T-helper 17 cell (primary cell): Measurements from ENCODE around the gene CASP10. TPM values are rescaled to one million over a fixed set of nuclear protein-coding genes. Genes with fewer than 3 reads are reported as not detected.
A peak's percentile ranks its signal among the peaks of the same experiment; 100 is the strongest.
"Not testable (repeated sequence)": the region's sequence is repeated elsewhere in the genome, so short reads cannot be mapped to it uniquely, and the experiment has no call there.

Experiments
- ATAC-seq: fragments of 150-1000 bp; cut with Tn5 transposase; 2 replicates; pipeline ENCODE4 v1.10.0; 2021; ENCODE audit warnings: mild to moderate bottlenecking, moderate library complexity
- DNase-seq, 3 donors: peaks; one replicate each; pipeline versions ENCODE4 v3.0.0 to v3.0.0-alpha.2; 2020 to 2021
- H3K9me3 ChIP-seq: one replicate; pipeline ENCODE4 v1.7.0; 2013; ENCODE audit warnings: low read length, mild to moderate bottlenecking; ENCODE audit not compliant: control insufficient read depth, poor library complexity, severe bottlenecking
- H3K27ac Mint-ChIP-seq: one replicate; pipeline ENCODE4 v1.8.0; 2022; ENCODE audit warnings: mild to moderate bottlenecking, moderate library complexity, mixed read lengths
- H3K27me3 Mint-ChIP-seq: one replicate; pipeline ENCODE4 v1.8.0; 2022; ENCODE audit warnings: mixed read lengths
- H3K36me3 Mint-ChIP-seq: one replicate; pipeline ENCODE4 v1.8.0; 2022; ENCODE audit warnings: low read depth, mixed read lengths
- H3K4me1 Mint-ChIP-seq: one replicate; pipeline ENCODE4 v1.8.0; 2022; ENCODE audit warnings: mild to moderate bottlenecking, mixed read lengths
- H3K4me3 Mint-ChIP-seq: one replicate; pipeline ENCODE4 v1.8.0; 2022; ENCODE audit warnings: mild to moderate bottlenecking, moderate library complexity, mixed read lengths
- total RNA-seq, 4 donors: library from RNA in 2 of 4; stranded (reverse) in 2 of 4; gene quantifications; one replicate each; pipeline ENCODE4 v1.2.3 and lab custom pipeline; 2022 to 2026

Gene CASP10, protein sequence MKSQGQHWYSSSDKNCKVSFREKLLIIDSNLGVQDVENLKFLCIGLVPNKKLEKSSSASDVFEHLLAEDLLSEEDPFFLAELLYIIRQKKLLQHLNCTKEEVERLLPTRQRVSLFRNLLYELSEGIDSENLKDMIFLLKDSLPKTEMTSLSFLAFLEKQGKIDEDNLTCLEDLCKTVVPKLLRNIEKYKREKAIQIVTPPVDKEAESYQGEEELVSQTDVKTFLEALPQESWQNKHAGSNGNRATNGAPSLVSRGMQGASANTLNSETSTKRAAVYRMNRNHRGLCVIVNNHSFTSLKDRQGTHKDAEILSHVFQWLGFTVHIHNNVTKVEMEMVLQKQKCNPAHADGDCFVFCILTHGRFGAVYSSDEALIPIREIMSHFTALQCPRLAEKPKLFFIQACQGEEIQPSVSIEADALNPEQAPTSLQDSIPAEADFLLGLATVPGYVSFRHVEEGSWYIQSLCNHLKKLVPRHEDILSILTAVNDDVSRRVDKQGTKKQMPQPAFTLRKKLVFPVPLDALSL
- total RNA-seq (10 to 100 TPM; 16.4 to 21.2 TPM), total RNA-seq (lab: John Stamatoyannopoulos, UW) (35.1 to 35.2 reads per million in 2 donors)

- ATAC-seq: peak; percentile 91
- Mint-ChIP-seq H3K27me3 (no peaks in the 10 kb centered on the region), H3K27ac (peak within 1 kb of the TSS; percentile 95), H3K4me1 (peaks cover 37% of the 10 kb centered on the region), H3K36me3 (no peaks in the 10 kb centered on the region), H3K4me3 (peak within 1 kb of the TSS; percentile 95)
- DNase-seq: no peak
- H3K9me3 ChIP-seq: no peaks in the 10 kb centered on the region
Measured at GRCh38 chr2:201182650-201183364, at the start of gene CASP10. Gene CASP10, plus strand, starts transcription at chr2:201183141. Its CDS starts 2,637 bp downstream, at chr2:201185778.

DNA sequence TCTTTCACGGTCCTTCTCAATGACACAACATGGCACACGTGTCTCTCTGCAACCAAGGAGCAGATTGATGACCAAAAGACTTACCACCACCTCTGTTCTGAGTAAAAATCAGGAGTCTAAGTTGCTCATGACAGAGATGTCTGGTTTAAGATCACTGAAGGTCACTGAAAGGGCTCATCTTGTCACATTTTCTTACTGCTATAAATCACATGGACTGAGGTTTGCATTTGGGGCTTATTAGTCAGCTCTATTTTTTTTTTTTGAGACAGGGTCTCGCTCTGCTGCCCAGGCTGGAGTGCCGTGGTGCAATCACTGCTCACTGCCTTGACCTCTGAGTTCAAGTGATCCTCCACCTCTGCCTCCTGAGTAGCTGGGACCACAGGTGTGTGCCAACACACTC lies 47.6 kb upstream of the CASP10 start:
- H3K36me3 Mint-ChIP-seq: peaks cover 11% of the 10 kb centered on the region
- no peaks in the 10 kb centered on the region for H3K9me3 ChIP-seq
- H3K27me3 Mint-ChIP-seq: no peaks in the 10 kb centered on the region
- peak overlapping the region; percentile 77 for H3K27ac Mint-ChIP-seq
- DNase-seq: no peak
- peak overlapping the region; percentile 42 for H3K4me3 Mint-ChIP-seq
- peaks cover 50% of the 10 kb centered on the region for H3K4me1 Mint-ChIP-seq
- ATAC-seq: no peak

- Mint-ChIP-seq H3K4me3 (no peak overlapping the region), H3K4me1 (peaks cover 40% of the 10 kb centered on the region), H3K27ac (peak overlapping the region; percentile 77), H3K27me3 (no peaks in the 10 kb centered on the region), H3K36me3 (peaks cover 13% of the 10 kb centered on the region)
- ATAC-seq (no peak), DNase-seq (no peak)
- H3K9me3 ChIP-seq: no peaks in the 10 kb centered on the region
Measured at GRCh38 chr2:201136889-201137321, 46.0 kb upstream of the CASP10 start.

GRCh38 chr2:201137505-201138400 lies 45.2 kb upstream of the CASP10 start:
- ATAC-seq: no peak
- Mint-ChIP-seq H3K27me3 (no peaks in the 10 kb centered on the region), H3K27ac (no peak overlapping the region), H3K4me3 (no peak overlapping the region), H3K36me3 (peaks cover 10% of the 10 kb centered on the region), H3K4me1 (peaks cover 32% of the 10 kb centered on the region)
- no peak for DNase-seq
- H3K9me3 ChIP-seq: no peaks in the 10 kb centered on the region

- no peaks in the 10 kb centered on the region for H3K27me3 Mint-ChIP-seq
- H3K4me3 Mint-ChIP-seq: no peak overlapping the region
- no peak for DNase-seq
- H3K36me3 Mint-ChIP-seq: peaks cover 7% of the 10 kb centered on the region
- no peaks in the 10 kb centered on the region for H3K9me3 ChIP-seq
- no peak overlapping the region for H3K27ac Mint-ChIP-seq
- H3K4me1 Mint-ChIP-seq: peaks cover 25% of the 10 kb centered on the region
- no peak for ATAC-seq
Measured at GRCh38 chr2:201138401-201138970, 44.5 kb upstream of the CASP10 start.

DNA sequence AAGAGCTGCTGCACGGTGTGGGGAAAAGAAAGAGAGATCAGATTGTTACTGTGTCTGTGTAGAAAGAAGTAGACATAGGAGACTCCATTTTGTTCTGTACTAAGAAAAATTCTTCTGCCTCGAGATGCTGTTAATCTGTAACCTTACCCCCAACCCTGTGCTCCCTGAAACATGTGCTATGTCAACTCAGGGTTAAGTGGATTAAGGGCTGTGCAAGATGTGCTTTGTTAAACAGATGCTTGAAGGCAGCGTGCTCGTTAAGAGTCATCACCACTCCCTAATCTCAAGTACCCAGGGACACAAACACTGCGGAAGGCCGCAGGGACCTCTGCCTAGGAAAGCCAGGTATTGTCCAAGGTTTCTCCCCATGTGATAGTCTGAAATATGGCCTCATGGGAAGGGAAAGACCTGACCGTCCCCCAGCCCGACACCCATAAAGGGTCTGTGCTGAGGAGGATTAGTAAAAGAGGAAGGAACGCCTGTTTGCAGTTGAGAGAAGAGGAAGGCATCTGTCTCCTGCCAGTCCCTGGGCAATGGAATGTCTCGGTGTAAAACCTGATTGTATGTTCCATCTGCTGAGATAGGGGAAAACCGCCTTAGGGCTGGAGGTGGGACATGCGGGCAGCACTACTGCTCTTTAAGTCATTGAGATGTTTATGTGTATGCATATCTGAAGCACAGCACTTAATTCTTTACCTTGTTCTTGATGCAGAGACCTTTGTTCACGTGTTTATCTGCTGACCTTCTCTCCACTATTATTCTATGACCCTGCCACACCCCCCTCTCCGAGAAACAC lies 43.8 kb upstream of the CASP10 start:
- peaks cover 25% of the 10 kb centered on the region for H3K4me1 Mint-ChIP-seq
- DNase-seq, ATAC-seq, H3K36me3 Mint-ChIP-seq, H3K27ac Mint-ChIP-seq, H3K4me3 Mint-ChIP-seq, H3K27me3 Mint-ChIP-seq, H3K9me3 ChIP-seq: not testable (repeated sequence)

GRCh38 chr2:201139836-201140604 lies 42.9 kb upstream of the CASP10 start:
- peaks cover 24% of the 10 kb centered on the region for H3K4me1 Mint-ChIP-seq
- DNase-seq (no peak), ATAC-seq (no peak)
- peaks cover 7% of the 10 kb centered on the region for H3K36me3 Mint-ChIP-seq
- no peaks in the 10 kb centered on the region for H3K9me3 ChIP-seq
- no peak overlapping the region for H3K27ac Mint-ChIP-seq
- no peak overlapping the region for H3K4me3 Mint-ChIP-seq
- no peaks in the 10 kb centered on the region for H3K27me3 Mint-ChIP-seq

- Mint-ChIP-seq H3K4me1 (peaks cover 16% of the 10 kb centered on the region), H3K27ac (peak overlapping the region; percentile 81), H3K27me3 (no peaks in the 10 kb centered on the region), H3K4me3 (no peak overlapping the region), H3K36me3 (peaks cover 7% of the 10 kb centered on the region)
- DNase-seq (no peak), ATAC-seq (no peak)
- H3K9me3 ChIP-seq: no peaks in the 10 kb centered on the region
Measured at GRCh38 chr2:201144101-201145051, 38.6 kb upstream of the CASP10 start.

- Mint-ChIP-seq H3K4me3 (no peak overlapping the region), H3K36me3 (peaks cover 10% of the 10 kb centered on the region), H3K4me1 (peaks cover 33% of the 10 kb centered on the region), H3K27ac (peak overlapping the region; percentile 91), H3K27me3 (no peaks in the 10 kb centered on the region)
- no peak for ATAC-seq
- DNase-seq: no peak
- H3K9me3 ChIP-seq: no peaks in the 10 kb centered on the region
Measured at GRCh38 chr2:201148434-201148990, 34.4 kb upstream of the CASP10 start.

DNA sequence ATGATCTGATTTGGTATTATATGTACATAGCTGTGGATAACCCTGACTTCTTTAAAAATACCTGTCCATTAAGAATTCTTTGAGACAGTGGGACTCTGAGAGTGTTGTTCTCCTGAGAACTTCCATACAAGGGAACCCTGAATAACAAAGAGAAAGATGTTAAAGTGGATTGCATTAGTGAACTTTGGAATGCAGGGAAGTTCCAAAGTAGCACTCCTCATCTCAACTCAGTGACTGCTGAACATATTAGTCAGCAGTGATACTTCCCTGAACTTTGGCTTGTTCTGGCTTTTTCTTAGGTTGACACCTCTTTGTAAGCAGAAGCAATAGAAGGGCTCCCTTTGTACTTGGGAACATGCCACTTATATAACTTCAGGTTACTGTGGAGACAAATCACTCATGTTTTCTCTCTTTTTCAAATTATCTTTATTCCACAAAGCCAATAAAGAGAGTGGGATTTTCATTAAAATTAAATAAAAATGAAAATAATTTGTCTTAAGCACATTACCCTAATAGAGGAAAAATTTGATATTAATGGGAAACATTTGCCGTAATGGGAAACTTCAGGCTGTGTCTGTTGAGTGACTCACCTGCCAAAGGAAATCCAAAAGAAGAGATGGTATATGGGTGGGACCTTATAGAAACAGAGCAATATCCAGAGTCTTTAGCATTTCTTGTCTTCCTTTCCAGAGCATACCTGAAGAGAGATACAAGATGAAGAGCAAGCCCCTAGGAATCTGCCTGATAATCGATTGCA lies 33.7 kb upstream of the CASP10 start:
- ATAC-seq: no peak
- H3K4me1 Mint-ChIP-seq: peaks cover 33% of the 10 kb centered on the region
- DNase-seq: no peak
- H3K9me3 ChIP-seq: no peaks in the 10 kb centered on the region
- no peaks in the 10 kb centered on the region for H3K27me3 Mint-ChIP-seq
- peak overlapping the region; percentile 91 for H3K27ac Mint-ChIP-seq
- H3K36me3 Mint-ChIP-seq: peaks cover 10% of the 10 kb centered on the region
- H3K4me3 Mint-ChIP-seq: no peak overlapping the region
